K562 (cell line): ENCODE results near the gene DBNL. TPM values are rescaled to one million over a fixed set of nuclear protein-coding genes. Genes with fewer than 3 reads are reported as not detected.

Source experiments
- ATAC-seq: fragments of 200-7000 bp; cut with Tn5 transposase; 3 replicates; pipeline ENCODE4 v1.9.1; 2020; ENCODE audit warnings: moderate library complexity
- BruUV-seq: library from RNA; stranded (reverse); fragments of 400-500 nt; replicated peaks from 2 replicates; lab custom pipeline; 2021; lab: Mats Ljungman, UMichigan
- CTCF ChIA-PET: fragments of 300-600 bp; formaldehyde crosslinking; extraction: SDS; loops from one replicate; lab custom pipeline; 2021; ENCODE audit warnings: low intra/inter-chr PET ratio; lab: Yijun Ruan, JAX
- POLR2A ChIA-PET: fragments of 300-600, 350-650 bp; sonication (Branson Sonifier 250); formaldehyde crosslinking; extraction: SDS; loops from one replicate; lab custom pipeline; 2021; ENCODE audit warnings: antibody characterized with exemption, inconsistent platforms; lab: Yijun Ruan, JAX
- DNase-seq, 4 experiments: peaks; one replicate each; pipeline versions ENCODE4 v3.0.0 to v3.0.0-alpha.2; 2011 to 2018; ENCODE audit warnings: low spot score in 3 of 4, mixed read lengths in 3 of 4; ENCODE audit errors: extremely low read depth in 1 of 4
- FAIRE-seq: peaks from 2 replicates; lab custom pipeline; 2011; peaks lifted over from hg19 to GRCh38; lab: Jason Lieb, UNC
- H2AFZ ChIP-seq: 2 replicates; pipeline ENCODE4 v1.6.0; 2011; ENCODE audit warnings: low read depth, low read length, control low read depth, inconsistent platforms
- H3K27ac ChIP-seq: fragments of 200-600 bp; 3 replicates; pipeline ENCODE4 v1.8.0; 2011; ENCODE audit warnings: low read depth, mild to moderate bottlenecking, control low read depth, inconsistent platforms, low read length, moderate library complexity, mixed read lengths; ENCODE audit errors: extremely low read depth
- H3K27me3 ChIP-seq, 2 experiments: fragments of 300-600 bp in 1 of 2; 2 replicates in 1 of 2; 3 replicates in 1 of 2; pipeline versions ENCODE4 v1.6.0 to v1.8.0; 2011; ENCODE audit warnings: inconsistent platforms in 2 of 2, low read length in 2 of 2, mild to moderate bottlenecking in 1 of 2, mixed read lengths in 1 of 2, moderate library complexity in 1 of 2; ENCODE audit not compliant: control insufficient read depth in 2 of 2, insufficient read depth in 2 of 2
- H3K36me3 ChIP-seq: fragments of 300-600 bp; 3 replicates; pipeline ENCODE4 v1.8.0; 2011; ENCODE audit warnings: mild to moderate bottlenecking, low read length, inconsistent platforms; ENCODE audit not compliant: control insufficient read depth, insufficient read depth
- H3K4me1 ChIP-seq, 2 experiments: fragments of 200-600 bp in 1 of 2; replicated peaks in 1 of 2; 2 replicates in 1 of 2; 3 replicates in 1 of 2; pipeline versions ENCODE4 v1.5.1 to v1.8.0; 2011; ENCODE audit warnings: inconsistent platforms in 2 of 2, low read length in 2 of 2, mild to moderate bottlenecking in 1 of 2, mixed read lengths in 1 of 2, moderate library complexity in 1 of 2; ENCODE audit not compliant: control insufficient read depth in 2 of 2, insufficient read depth in 2 of 2
- H3K4me2 ChIP-seq: 2 replicates; pipeline ENCODE4 v1.6.1; 2011; ENCODE audit warnings: low read length, control low read depth, inconsistent platforms, mixed read lengths; ENCODE audit not compliant: insufficient read depth
- H3K4me3 ChIP-seq: fragments of 200-600 bp; sonication (generic), shearing (Covaris generic); 2 replicates; pipeline ENCODE4 v1.5.1; 2016; ENCODE audit warnings: control low read depth, inconsistent platforms
- H3K79me2 ChIP-seq: fragments of 200-600 bp; 3 replicates; pipeline ENCODE4 v1.8.0; 2011; ENCODE audit warnings: low read length, inconsistent platforms; ENCODE audit not compliant: control insufficient read depth, insufficient read depth
- H3K9ac ChIP-seq, 2 experiments: 2 replicates each; pipeline versions ENCODE4 v1.6.0 to v1.6.1; 2011; ENCODE audit warnings: low read depth in 2 of 2, low read length in 2 of 2, control low read depth in 1 of 2, inconsistent platforms in 1 of 2, mild to moderate bottlenecking in 1 of 2, mixed read lengths in 1 of 2; ENCODE audit not compliant: insufficient read depth in 1 of 2
- H3K9me1 ChIP-seq: one replicate; pipeline ENCODE4 v1.6.0; 2011; ENCODE audit warnings: inconsistent platforms, mild to moderate bottlenecking, low read length, moderate library complexity; ENCODE audit not compliant: control insufficient read depth, insufficient read depth
- H3K9me3 ChIP-seq: replicated peaks from 2 replicates; pipeline ENCODE4 v1.5.1; 2011; ENCODE audit warnings: low read depth, low read length, inconsistent platforms; ENCODE audit not compliant: control insufficient read depth, insufficient read depth
- H4K20me1 ChIP-seq: replicated peaks from 2 replicates; pipeline ENCODE4 v1.6.1; 2011; ENCODE audit warnings: low read length, inconsistent platforms, mixed read lengths; ENCODE audit not compliant: control insufficient read depth, insufficient read depth
- BCLAF1 ChIP-seq, 2 experiments: fragments of 450-650 bp in 1 of 2; IDR thresholded peaks; 2 replicates each; pipeline ENCODE4 v1.6.1; 2011 to 2017; ENCODE audit warnings: low read depth in 2 of 2, antibody characterized with exemption in 1 of 2, borderline replicate concordance in 1 of 2, low read length in 1 of 2, mild to moderate bottlenecking in 1 of 2, mixed read lengths in 1 of 2; ENCODE audit not compliant: control insufficient read depth in 1 of 2
- ZBTB1 ChIP-seq: sonication (generic); formaldehyde crosslinking; IDR thresholded peaks from 2 replicates; pipeline ENCODE4 v1.8.1; 2023; ENCODE audit warnings: missing genetic modification reagents, low read depth, mild to moderate bottlenecking, borderline replicate concordance
- ZBTB5 ChIP-seq: fragments of 450-650 bp; IDR thresholded peaks from 2 replicates; pipeline ENCODE4 v1.6.1; 2017; ENCODE audit warnings: antibody characterized with exemption
- WGBS: fragments of 100-300 bp; shearing (Covaris generic); methylation state at CpG from one replicate; pipeline ENCODE4 v1.1.6; 2016; ENCODE audit warnings: low coverage, mixed read lengths; ENCODE audit not compliant: insufficient coverage; ENCODE audit errors: missing lambda C conversion rate; 5-methylcytosine and 5-hydroxymethylcytosine counted together
- in situ Hi-C: fragments of 300-500 bp; cut with MboI; formaldehyde crosslinking; loops from 4 replicates; pipeline ENCODE4 v1.15.0; 2018; ENCODE audit warnings: inconsistent platforms, mixed read lengths
- intact Hi-C: fragments of 100-400 bp; cut with micrococcal nuclease; formaldehyde crosslinking; loops from 2 replicates; pipeline ENCODE4 v1.14.2; 2022
- polyA plus RNA-seq, 8 experiments: library from polyadenylated mRNA; depleted of rRNA in 4 of 8; stranded (reverse) in 5 of 8; unstranded in 3 of 8; fragments of >200 nt; fragmentation: Nextera tagmentation in 2 of 8; fragmentation: Illumina TruSeq in 1 of 8; extraction: Ambion mirVana in 2 of 8; extraction: Trizol in 1 of 8; gene quantifications; 2 replicates each; pipeline versions ENCODE4 v1.2.1 to v1.2.3, GENCODE V29; 2011 to 2014; ENCODE audit warnings: inconsistent platforms in 1 of 8, missing spikeins in 1 of 8
- total RNA-seq, 7 experiments: library from RNA; depleted of rRNA in 6 of 7; stranded (reverse); fragments of >200 nt in 6 of 7; fragmentation: Illumina TruSeq in 2 of 7; extraction: Trizol in 2 of 7; gene quantifications; 2 replicates each; pipeline versions ENCODE4 v1.2.1 to v1.2.3, GENCODE V29; 2011 to 2021; ENCODE audit warnings: low replicate concordance in 1 of 7

DBNL gene
- total and polyA plus RNA-seq, 9 of the 15 experiments (the other 6 are each of a cell fraction or from before 2014, with no cell fraction given): 1.9 to 65.1 (median 38.9) TPM

- intact Hi-C loops: no loop called here
- POLR2A ChIA-PET: interaction anchor here (1.3 kb wide), 1 partner anchor 10 kb away, joined by 4 read pairs; no protein-coding TSS in a partner anchor
Observed at GRCh38 chr7:44074349-44074695, 29.8 kb downstream of the DBNL start.

GRCh38 chr7:44075296-44076075 is 31.0 kb downstream of the DBNL start:
- H3K36me3 ChIP-seq: peaks cover 33% of the 10 kb centered on the region; the same call in 2 of the 3 replicates
- H2AFZ ChIP-seq: no peak overlapping the region
- H3K9me3 ChIP-seq: no peaks in the 10 kb centered on the region
- ATAC-seq: no peak
- no TSS peak for BruUV-seq
- POLR2A ChIA-PET: interaction anchor here (0.7 to 1.0 kb wide), 3 partner anchors 9 to 75 kb away, joined by 3 read pairs; no protein-coding TSS in a partner anchor
- H3K79me2 ChIP-seq: no peaks in the 10 kb centered on the region
- no peaks in the 10 kb centered on the region for H3K27me3 ChIP-seq
- peaks cover 16% of the 10 kb centered on the region for H4K20me1 ChIP-seq
- intact Hi-C loops (no loop called here), in situ Hi-C loops (no loop called here)
- no peak for DNase-seq
- no peak overlapping the region for H3K4me3 ChIP-seq
- peaks cover 0 to 19% of the 10 kb centered on the region in 2 experiments; a peak in 2 of 5 replicates for H3K4me1 ChIP-seq
- no peak overlapping the region for H3K27ac ChIP-seq
- TF ChIP-seq BCLAF1 (IDR thresholded peaks at IDR 0.05; ENCODE audit: borderline replicate concordance in 1 of 2, control insufficient read depth in 1 of 2, low read depth in 2 of 2, low read length in 1 of 2) (no peak), ZBTB5 (no peak)
- FAIRE-seq: no peak
- no peak overlapping the region for H3K4me2 ChIP-seq
- 82% methylated on average over 17 of the region's 17 CpGs for WGBS
- H3K9me1 ChIP-seq: peaks cover 4% of the 10 kb centered on the region
- no peak overlapping the region for H3K9ac ChIP-seq
- CTCF ChIA-PET: no interaction called here

More at GRCh38 chr7:44074349-44074695, 29.8 kb downstream of the DBNL start:
- no peaks in the 10 kb centered on the region for H3K9me3 ChIP-seq
- no peak for DNase-seq
- H3K27me3 ChIP-seq: no peaks in the 10 kb centered on the region
- no peak for TF ChIP-seq ZBTB1 (CRISPR knock-in tag)
- ATAC-seq: no peak
- no peak overlapping the region for H3K4me3 ChIP-seq
- BruUV-seq: no TSS peak
- no peak overlapping the region for H3K9ac ChIP-seq
- H2AFZ ChIP-seq: no peak overlapping the region
- CTCF ChIA-PET: no interaction called here
- FAIRE-seq: no peak
- H3K27ac ChIP-seq: no peak overlapping the region
- H3K4me1 ChIP-seq: peaks cover 0 to 11% of the 10 kb centered on the region in 2 experiments; a peak in 2 of 5 replicates
- H3K36me3 ChIP-seq: peaks cover 29% of the 10 kb centered on the region; the same call in 2 of the 3 replicates
- in situ Hi-C loops: no loop called here
- no peaks in the 10 kb centered on the region for H3K79me2 ChIP-seq
- H3K9me1 ChIP-seq: peaks cover 4% of the 10 kb centered on the region
- no peak overlapping the region for H3K4me2 ChIP-seq
- WGBS: 83% methylated on average over 13 of the region's 13 CpGs
- peaks cover 15% of the 10 kb centered on the region for H4K20me1 ChIP-seq
